ENCODE results near the gene ATP7B.

Gene ATP7B

GRCh38 chr13:51961493-51962403 lies 49.5 kb downstream of the ATP7B start:
- DNase-seq (ENCODE audit: low read depth) = no peak
- no peak overlapping the region for H3K4me3 ChIP-seq (ENCODE audit: low read depth, low read length)
- TF ChIP-seq POLR2A (IDR thresholded peaks at IDR 0.05; ENCODE audit: extremely low read depth, insufficient read length) (no peak), MAX (IDR thresholded peaks at IDR 0.05; ENCODE audit: low read depth, low read length) (no peak), MYC (IDR thresholded peaks at IDR 0.05; ENCODE audit: low read depth, low read length) (no peak), CTCF (IDR thresholded peaks at IDR 0.05; ENCODE audit: low read depth, low read length) (no peak)

GRCh38 chr13:51960766-51961165 lies 50.5 kb downstream of the ATP7B start:
- no peak for DNase-seq (ENCODE audit: low read depth)
- no peak overlapping the region for H3K4me3 ChIP-seq (ENCODE audit: low read depth, low read length)
- no peak for TF ChIP-seq MYC (IDR thresholded peaks at IDR 0.05; ENCODE audit: low read depth, low read length)
- TF ChIP-seq CTCF (IDR thresholded peaks at IDR 0.05; ENCODE audit: low read depth, low read length) = no peak
- no peak for TF ChIP-seq MAX (IDR thresholded peaks at IDR 0.05; ENCODE audit: low read depth, low read length)
- no peak for TF ChIP-seq POLR2A (IDR thresholded peaks at IDR 0.05; ENCODE audit: extremely low read depth, insufficient read length)

- H3K4me3 ChIP-seq (ENCODE audit: low read depth, low read length) = no peak overlapping the region
Observed at GRCh38 chr13:51959773-51960172, 51.5 kb downstream of the ATP7B start.

GRCh38 chr13:51958217-51958547 lies 53.1 kb downstream of the ATP7B start:
- no peak overlapping the region for H3K4me3 ChIP-seq (ENCODE audit: low read depth, low read length)
- TF ChIP-seq MYC (IDR thresholded peaks at IDR 0.05; ENCODE audit: low read depth, low read length) (no peak), CTCF (IDR thresholded peaks at IDR 0.05; ENCODE audit: low read depth, low read length) (no peak), MAX (IDR thresholded peaks at IDR 0.05; ENCODE audit: low read depth, low read length) (no peak), POLR2A (IDR thresholded peaks at IDR 0.05; ENCODE audit: extremely low read depth, insufficient read length) (no peak)
- no peak for DNase-seq (ENCODE audit: low read depth)

More at GRCh38 chr13:51959773-51960172, 51.5 kb downstream of the ATP7B start:
- peak; percentile 31 for DNase-seq (ENCODE audit: low read depth)
- TF ChIP-seq MYC (IDR thresholded peaks at IDR 0.05; ENCODE audit: low read depth, low read length) (0 out of 2 replicates have a peak, but pooled peaks have one; percentile 15), MAX (IDR thresholded peaks at IDR 0.05; ENCODE audit: low read depth, low read length) (no peak), POLR2A (IDR thresholded peaks at IDR 0.05; ENCODE audit: extremely low read depth, insufficient read length) (no peak), CTCF (IDR thresholded peaks at IDR 0.05; ENCODE audit: low read depth, low read length) (peak; percentile 4)

GRCh38 chr13:51957377-51958216 lies 53.7 kb downstream of the ATP7B start:
- no peak overlapping the region for H3K4me3 ChIP-seq (ENCODE audit: low read depth, low read length)
- TF ChIP-seq MAX (IDR thresholded peaks at IDR 0.05; ENCODE audit: low read depth, low read length) (no peak), CTCF (IDR thresholded peaks at IDR 0.05; ENCODE audit: low read depth, low read length) (no peak), MYC (IDR thresholded peaks at IDR 0.05; ENCODE audit: low read depth, low read length) (no peak), POLR2A (IDR thresholded peaks at IDR 0.05; ENCODE audit: extremely low read depth, insufficient read length) (no peak)
- no peak for DNase-seq (ENCODE audit: low read depth)
